ENCODE measurements around the gene CNTD1.

- TF ChIP-seq, protein P1, sequence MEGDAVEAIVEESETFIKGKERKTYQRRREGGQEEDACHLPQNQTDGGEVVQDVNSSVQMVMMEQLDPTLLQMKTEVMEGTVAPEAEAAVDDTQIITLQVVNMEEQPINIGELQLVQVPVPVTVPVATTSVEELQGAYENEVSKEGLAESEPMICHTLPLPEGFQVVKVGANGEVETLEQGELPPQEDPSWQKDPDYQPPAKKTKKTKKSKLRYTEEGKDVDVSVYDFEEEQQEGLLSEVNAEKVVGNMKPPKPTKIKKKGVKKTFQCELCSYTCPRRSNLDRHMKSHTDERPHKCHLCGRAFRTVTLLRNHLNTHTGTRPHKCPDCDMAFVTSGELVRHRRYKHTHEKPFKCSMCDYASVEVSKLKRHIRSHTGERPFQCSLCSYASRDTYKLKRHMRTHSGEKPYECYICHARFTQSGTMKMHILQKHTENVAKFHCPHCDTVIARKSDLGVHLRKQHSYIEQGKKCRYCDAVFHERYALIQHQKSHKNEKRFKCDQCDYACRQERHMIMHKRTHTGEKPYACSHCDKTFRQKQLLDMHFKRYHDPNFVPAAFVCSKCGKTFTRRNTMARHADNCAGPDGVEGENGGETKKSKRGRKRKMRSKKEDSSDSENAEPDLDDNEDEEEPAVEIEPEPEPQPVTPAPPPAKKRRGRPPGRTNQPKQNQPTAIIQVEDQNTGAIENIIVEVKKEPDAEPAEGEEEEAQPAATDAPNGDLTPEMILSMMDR (IDR thresholded peaks at IDR 0.05; ENCODE audit: insufficient read depth, low read depth, low read length), result no peak
- no peak for TF ChIP-seq EZH2 (IDR thresholded peaks at IDR 0.05; ENCODE audit: insufficient read depth, low read length)
Measured at GRCh38 chr17:42780851-42781638, 17.6 kb upstream of the CNTD1 start.
